GM23338 (cell line): Measurements from ENCODE around the gene IRF2BP2. TPM values are rescaled to one million over a fixed set of nuclear protein-coding genes. Genes with fewer than 3 reads are reported as not detected.

Source experiments
- ATAC-seq: fragments of 200-7000 bp; cut with Tn5 transposase; 3 replicates; pipeline ENCODE4 v1.9.1; 2020
- DNase-seq: peaks from one replicate; pipeline ENCODE4 v3.0.0-alpha.2; 2015; ENCODE audit warnings: low spot score
- H2AFZ ChIP-seq: fragments of 200-600 bp; sonication (generic); 2 replicates; pipeline ENCODE4 v1.8.0; 2016; ENCODE audit warnings: antibody characterized with exemption, mild to moderate bottlenecking, moderate library complexity
- H3F3A ChIP-seq: fragments of 200-600 bp; sonication (generic); replicated peaks from 2 replicates; pipeline ENCODE4 v1.8.0; 2017; ENCODE audit warnings: antibody characterized with exemption, mixed run types, low read depth
- H3K27ac ChIP-seq: fragments of 200-600 bp; sonication (generic); 2 replicates; pipeline ENCODE4 v1.6.1; 2016; ENCODE audit warnings: low read depth
- H3K27me3 ChIP-seq: fragments of 200-600 bp; sonication (generic); 2 replicates; pipeline ENCODE4 v1.8.0; 2016; ENCODE audit warnings: mild to moderate bottlenecking, mixed run types, moderate library complexity; ENCODE audit not compliant: insufficient read depth
- H3K36me3 ChIP-seq: fragments of 200-600 bp; sonication (generic); 2 replicates; pipeline ENCODE4 v1.8.0; 2016; ENCODE audit warnings: mild to moderate bottlenecking; ENCODE audit not compliant: insufficient read depth
- H3K4me1 ChIP-seq: fragments of 200-600 bp; sonication (generic); 2 replicates; pipeline ENCODE4 v1.8.0; 2016; ENCODE audit warnings: mild to moderate bottlenecking, moderate library complexity; ENCODE audit not compliant: insufficient read depth
- H3K4me2 ChIP-seq: fragments of 200-600 bp; sonication (generic); 2 replicates; pipeline ENCODE4 v1.7.1; 2017; ENCODE audit warnings: mixed run types
- H3K4me3 ChIP-seq: fragments of 200-600 bp; sonication (generic); 2 replicates; pipeline ENCODE4 v1.6.1; 2016; ENCODE audit warnings: mixed run types
- H3K79me2 ChIP-seq: fragments of 200-600 bp; sonication (generic); replicated peaks from 2 replicates; pipeline ENCODE4 v1.8.0; 2017; ENCODE audit warnings: mild to moderate bottlenecking; ENCODE audit not compliant: insufficient read depth
- H3K9me2 ChIP-seq: fragments of 200-600 bp; sonication (generic); 2 replicates; pipeline ENCODE4 v1.8.0; 2017; ENCODE audit not compliant: insufficient read depth
- H4K20me1 ChIP-seq: fragments of 200-600 bp; sonication (generic); replicated peaks from 2 replicates; pipeline ENCODE4 v1.8.0; 2017; ENCODE audit warnings: mild to moderate bottlenecking; ENCODE audit not compliant: insufficient read depth
- H3K27ac Mint-ChIP-seq: 2 replicates; pipeline ENCODE4 v1.8.0; 2020; ENCODE audit warnings: inconsistent platforms, mild to moderate bottlenecking, moderate library complexity, mixed read lengths
- H3K27me3 Mint-ChIP-seq: 3 replicates; pipeline ENCODE4 v1.8.0; 2022; ENCODE audit warnings: low read depth, mild to moderate bottlenecking, moderate library complexity, mixed read lengths, inconsistent platforms; ENCODE audit not compliant: insufficient read depth, poor library complexity
- H3K36me3 Mint-ChIP-seq: 3 replicates; pipeline ENCODE4 v1.8.0; 2021; ENCODE audit warnings: low read depth, mild to moderate bottlenecking, inconsistent platforms, moderate library complexity, mixed read lengths
- H3K4me1 Mint-ChIP-seq: 3 replicates; pipeline ENCODE4 v1.8.0; 2020; ENCODE audit warnings: mild to moderate bottlenecking, inconsistent platforms, mixed read lengths
- H3K4me3 Mint-ChIP-seq: 3 replicates; pipeline ENCODE4 v1.8.0; 2021; ENCODE audit warnings: moderate library complexity, mild to moderate bottlenecking, inconsistent platforms, mixed read lengths
- H3K9me3 Mint-ChIP-seq: 3 replicates; pipeline ENCODE4 v1.8.0; 2020; ENCODE audit warnings: moderate library complexity, mild to moderate bottlenecking, inconsistent platforms, mixed read lengths
- CREB1 ChIP-seq: fragments of 250-450 bp; sonication (Bioruptor Pico); IDR thresholded peaks from 2 replicates; pipeline ENCODE4 v1.5.0; 2020; ENCODE audit warnings: low read depth, mild to moderate bottlenecking, moderate library complexity
- ZNF462 ChIP-seq: fragments of 250-450 bp; sonication (Bioruptor Pico); IDR thresholded peaks from 2 replicates; pipeline ENCODE4 v1.5.0; 2020; ENCODE audit warnings: mild to moderate bottlenecking, moderate library complexity
- polyA plus RNA-seq: library from polyadenylated mRNA; unstranded; fragments of >200 nt; fragmentation: Nextera tagmentation; extraction: Ambion mirVana; gene quantifications from 2 replicates; pipeline ENCODE4 v1.2.1, GENCODE V29; 2016
- total RNA-seq: library from RNA; depleted of rRNA; stranded (reverse); fragments of >200 nt; shearing (Covaris generic); gene quantifications from 2 replicates; pipeline ENCODE4 v1.2.3, GENCODE V29; 2014

The IRF2BP2 gene
- total and polyA plus RNA-seq, 2 experiments from 2014 or later = 19.4 to 62.4 TPM

- Mint-ChIP-seq H3K9me3 (peaks cover 7% of the 10 kb centered on the region; the same call in 1 of the 3 replicates), H3K27ac (no peak overlapping the region)
Measured at GRCh38 chr1:234608911-234609690, 877 bp downstream of the IRF2BP2 start.

More at GRCh38 chr1:234608911-234609690, 877 bp downstream of the IRF2BP2 start:
- H3K27ac ChIP-seq = no peak overlapping the region
- peaks cover 4% of the 10 kb centered on the region; the same call in 1 of the 2 replicates for H3F3A ChIP-seq
- Mint-ChIP-seq H3K4me3 (peak overlapping the region; percentile 69; the same call in 2 of the 3 replicates), H3K4me1 (peaks cover 65% of the 10 kb centered on the region), H3K36me3 (peaks cover 43% of the 10 kb centered on the region), H3K27me3 (peaks cover 14% of the 10 kb centered on the region)
- H3K9me2 ChIP-seq = no peaks in the 10 kb centered on the region
- peak; percentile 57 for DNase-seq
- H3K4me3 ChIP-seq = peak overlapping the region; percentile 72
- peaks cover 21% of the 10 kb centered on the region for H4K20me1 ChIP-seq
- H3K36me3 ChIP-seq = peaks cover 8% of the 10 kb centered on the region; the same call in 1 of the 2 replicates
- peak overlapping the region; percentile 73 for H3K4me2 ChIP-seq
- H2AFZ ChIP-seq = no peak overlapping the region
- peak; percentile 62 for TF ChIP-seq CREB1 (CRISPR knock-in tag)
- no peak for TF ChIP-seq ZNF462
- H3K27me3 ChIP-seq = no peaks in the 10 kb centered on the region
- peaks cover 58% of the 10 kb centered on the region for H3K4me1 ChIP-seq
- H3K79me2 ChIP-seq = peaks cover 51% of the 10 kb centered on the region
- ATAC-seq = no peak
